GM18508 (cell line): ENCODE results near the gene SORCS2.
"Not testable (repeated sequence)": the region's sequence is repeated elsewhere in the genome, so short reads cannot be mapped to it uniquely, and the experiment has no call there.

Experiments
- ATAC-seq: cut with Tn5 transposase; IDR thresholded peaks from one replicate; pipeline ENCODE4 v1.9.1; 2021; ENCODE audit warnings: moderate number of reproducible peaks; ENCODE audit not compliant: insufficient read depth, unreplicated experiment

SORCS2 gene

DNA sequence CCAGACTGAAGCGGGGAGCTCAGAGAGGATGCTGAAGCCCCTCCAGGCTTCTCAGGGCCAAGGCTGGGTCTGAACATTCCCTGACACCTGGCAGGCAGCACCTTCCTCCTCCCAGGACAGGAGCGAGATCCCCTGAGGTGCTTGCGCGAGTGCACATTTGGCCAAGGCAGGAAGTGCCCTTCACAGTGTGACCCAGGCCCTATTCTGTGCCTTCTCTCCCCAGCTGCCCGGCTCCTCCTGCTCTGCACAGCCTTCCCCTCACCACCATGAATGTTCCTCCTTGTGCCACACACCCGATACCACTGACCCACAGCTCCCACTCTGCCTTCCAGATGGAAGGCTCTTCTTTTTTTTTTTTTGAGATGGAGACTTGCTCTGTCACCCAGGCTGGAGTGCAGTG, 259.5 kb downstream of the SORCS2 start:
- ATAC-seq, result no peak

DNA sequence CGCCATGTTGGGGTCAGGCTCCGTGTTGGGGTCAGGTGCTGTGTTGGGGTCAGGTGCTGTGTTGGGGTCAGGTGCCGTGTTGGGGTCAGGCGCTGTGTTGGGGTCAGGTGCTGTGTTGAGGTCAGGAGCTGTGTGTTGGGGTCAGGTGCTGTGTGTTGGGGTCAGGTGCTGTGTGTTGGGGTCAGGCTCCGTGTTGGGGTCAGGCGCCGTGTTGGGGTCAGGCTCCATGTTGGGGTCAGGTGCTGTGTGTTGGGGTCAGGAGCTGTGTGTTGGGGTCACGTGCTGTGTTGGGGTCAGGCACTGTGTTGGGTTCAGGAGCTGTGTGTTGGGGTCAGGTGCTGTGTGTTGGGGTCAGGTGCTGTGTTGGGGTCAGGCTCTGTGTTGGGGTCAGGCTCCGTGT, 260.5 kb downstream of the SORCS2 start:
- ATAC-seq, result not testable (repeated sequence)

DNA sequence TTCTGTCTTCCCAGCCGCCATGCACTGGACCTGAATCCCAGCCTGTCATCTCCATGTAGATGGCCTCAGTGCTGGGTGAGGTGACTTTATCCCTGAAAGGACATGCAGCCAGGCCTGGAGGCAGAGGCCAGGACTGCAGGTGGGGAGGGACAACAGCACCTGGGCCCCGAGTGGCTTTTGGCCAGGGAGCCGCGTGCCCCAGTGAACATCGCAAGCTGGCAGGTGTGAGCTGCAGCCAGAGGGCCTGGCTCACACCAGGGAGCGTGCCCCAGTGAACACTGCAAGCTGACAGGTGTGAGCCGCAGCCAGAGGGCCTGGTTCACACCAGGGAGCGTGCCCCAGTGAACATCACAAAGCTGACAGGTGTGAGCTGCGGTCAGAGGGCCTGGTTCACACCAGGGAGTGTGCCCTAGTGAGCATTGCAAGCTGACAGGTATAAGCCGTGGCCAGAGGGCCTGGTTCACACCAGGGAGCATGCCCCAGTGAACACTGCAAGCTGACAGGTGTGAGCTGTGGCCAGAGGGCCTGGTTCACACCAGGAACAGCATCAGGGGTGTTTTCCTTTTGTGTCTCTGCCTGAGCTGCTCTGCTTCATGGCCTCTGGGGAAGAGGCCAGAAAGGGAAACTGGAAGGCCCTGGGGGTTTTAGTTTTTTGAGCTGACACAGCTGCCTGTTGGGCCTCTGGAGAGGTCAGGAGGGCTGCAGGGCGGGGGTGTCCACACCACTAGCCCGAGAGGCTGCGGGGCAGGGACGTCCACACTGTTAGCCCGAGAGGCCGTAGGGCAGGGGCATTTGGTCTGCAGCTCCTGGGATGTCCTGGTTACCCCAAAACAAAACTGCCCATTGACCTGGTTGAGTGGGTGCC, 265.1 kb downstream of the SORCS2 start:
- ATAC-seq, result no peak

DNA sequence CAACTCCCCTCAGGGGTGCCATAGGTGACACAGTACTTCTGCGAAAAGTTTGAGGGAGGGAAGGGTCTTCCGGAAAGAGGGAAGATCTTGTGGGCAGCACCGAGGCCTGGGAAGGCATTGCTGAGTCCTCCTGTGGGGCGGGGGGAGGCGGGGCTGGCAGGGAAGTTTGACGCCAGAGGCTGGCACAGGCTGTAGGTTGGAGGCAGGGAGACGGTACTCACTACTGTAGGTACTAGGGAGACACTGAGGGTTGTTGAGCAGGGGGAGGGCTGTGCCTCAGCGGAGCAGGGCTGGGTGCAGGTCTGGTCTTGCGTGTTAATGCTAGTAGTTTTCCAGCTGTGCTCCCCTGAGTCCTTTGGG, 265.7 kb downstream of the SORCS2 start:
- ATAC-seq, result no peak

DNA sequence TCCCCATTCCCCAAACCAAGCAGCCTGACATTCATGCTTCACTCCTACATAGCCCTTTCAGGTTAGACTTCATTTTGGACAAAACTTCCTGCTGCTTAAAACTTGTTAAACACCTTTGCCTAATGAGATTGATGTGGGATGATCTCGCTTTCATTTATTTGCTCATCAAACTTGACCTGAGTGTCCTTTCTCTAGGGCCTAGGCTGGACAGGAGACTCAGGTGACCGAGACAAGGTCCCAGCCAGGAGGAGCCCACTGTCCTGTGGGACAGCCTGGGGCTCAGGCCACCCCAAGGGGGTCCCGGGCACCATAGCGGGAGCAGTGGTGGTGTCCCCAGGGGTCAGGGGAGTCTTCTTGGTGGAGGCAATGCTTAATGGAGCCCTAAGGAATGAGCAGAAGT, 266.1 kb downstream of the SORCS2 start:
- ATAC-seq, result no peak

DNA sequence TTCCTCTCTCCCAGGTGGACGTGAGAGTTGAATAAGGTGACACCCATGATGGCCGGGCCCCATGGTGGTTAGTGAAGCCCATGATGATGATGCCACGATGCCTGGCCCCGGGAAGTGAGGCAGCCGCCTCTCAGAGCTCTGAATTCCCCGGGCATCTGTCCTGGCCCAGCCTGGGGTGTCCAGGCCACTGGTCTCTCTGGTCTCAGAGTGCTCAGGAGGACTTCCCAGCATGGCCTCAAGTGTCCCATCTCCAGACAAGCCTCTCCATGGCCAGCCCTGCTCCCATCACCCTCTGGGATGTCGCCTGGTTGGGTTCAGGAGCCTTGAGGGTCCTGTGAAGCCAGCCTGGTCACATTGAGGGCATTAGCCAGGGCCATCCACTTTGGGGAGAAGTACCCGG, 267.1 kb downstream of the SORCS2 start:
- no peak for ATAC-seq

DNA sequence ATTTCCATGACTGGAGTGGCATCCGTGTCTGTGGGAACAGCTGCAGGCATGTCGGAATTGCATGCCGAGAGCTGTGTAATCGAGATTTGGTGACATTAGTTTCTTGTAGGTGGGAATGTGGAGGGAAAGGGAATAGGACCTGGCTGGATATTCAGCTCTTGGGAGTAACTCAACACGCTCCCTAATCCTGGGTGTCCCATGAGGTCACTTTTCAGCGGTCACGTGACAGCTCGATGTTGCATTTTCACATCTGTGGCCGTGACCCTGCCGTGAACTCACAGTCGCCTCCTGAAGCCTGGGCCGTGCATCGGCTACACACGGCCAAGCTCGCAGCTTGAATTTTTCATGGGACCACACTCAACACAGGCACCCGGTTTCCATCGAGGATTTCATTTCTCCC, 268.2 kb downstream of the SORCS2 start:
- no peak for ATAC-seq

DNA sequence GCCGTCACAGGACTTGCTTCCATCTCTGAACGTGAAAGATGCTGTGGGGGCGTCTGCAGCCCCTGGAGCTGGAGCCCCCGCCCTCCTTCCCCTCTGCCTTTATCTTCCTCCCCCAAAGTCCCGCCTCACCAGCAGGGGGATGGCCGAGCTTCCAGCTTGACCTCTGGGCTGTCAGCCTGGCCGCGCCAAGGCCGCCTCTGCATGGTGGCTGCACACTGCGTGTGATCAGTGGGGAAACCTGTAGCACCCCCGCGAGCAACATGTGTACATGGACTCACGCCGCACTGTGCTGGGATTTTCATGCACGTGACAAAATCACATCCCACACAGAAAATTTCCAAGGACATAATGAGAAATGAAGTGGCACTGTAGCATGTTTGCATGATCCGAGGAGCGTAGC, 268.9 kb downstream of the SORCS2 start:
- ATAC-seq, result no peak

DNA sequence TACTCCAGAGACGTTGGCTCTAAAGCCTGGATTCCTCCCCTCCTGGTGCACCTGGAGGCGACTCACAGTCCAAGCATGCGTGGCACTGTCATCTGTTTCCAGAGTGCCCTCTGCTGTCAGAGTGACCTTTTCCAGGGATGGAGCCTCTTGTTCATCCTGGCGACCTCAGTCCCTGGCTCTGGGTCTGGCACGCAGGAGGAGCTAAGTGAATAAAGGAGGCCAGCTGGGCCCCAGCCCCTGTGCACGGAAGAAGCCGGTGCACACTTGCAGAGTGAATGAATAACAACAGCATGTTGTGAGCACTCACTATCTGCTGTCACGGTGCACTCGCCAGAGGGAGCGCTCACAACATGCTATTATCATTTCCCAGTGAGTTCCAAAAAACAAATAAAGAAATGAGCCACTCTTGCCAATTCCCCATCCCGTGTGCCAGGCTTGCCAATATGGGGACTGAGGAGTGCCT, 270.2 kb downstream of the SORCS2 start:
- ATAC-seq, result no peak

DNA sequence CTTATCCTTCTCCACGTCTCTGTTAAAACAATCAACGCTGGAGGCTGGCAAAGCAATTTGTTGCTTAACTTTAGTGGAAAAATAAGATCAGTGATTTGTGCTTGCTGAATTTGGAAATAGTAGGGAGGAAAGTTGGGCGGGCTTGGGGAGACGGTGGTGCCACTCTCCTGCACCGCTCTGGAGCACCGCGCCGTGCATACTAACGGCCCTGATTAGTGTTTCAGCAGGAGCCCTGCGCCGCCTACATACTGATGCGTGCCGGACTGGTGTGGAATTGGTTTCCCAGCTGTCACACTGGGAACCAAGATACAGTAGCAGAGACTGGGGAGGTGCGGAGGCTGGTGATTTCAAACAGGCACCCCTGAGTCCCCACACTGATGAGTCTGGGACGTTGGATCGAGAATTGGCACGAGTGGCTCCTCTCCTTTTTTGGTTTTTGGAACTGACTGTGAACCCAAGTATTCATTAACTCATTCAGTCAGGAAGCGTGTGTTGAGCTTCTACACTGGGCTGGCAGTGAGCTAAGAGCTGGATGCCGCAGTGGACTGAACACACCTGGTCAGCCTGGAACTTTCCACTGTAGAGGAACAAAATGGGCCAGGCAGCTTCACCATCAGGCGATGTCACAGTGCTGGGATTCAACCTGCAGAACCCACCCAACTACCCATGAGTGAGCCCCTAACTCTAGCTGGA, 271.4 kb downstream of the SORCS2 start:
- no peak for ATAC-seq

DNA sequence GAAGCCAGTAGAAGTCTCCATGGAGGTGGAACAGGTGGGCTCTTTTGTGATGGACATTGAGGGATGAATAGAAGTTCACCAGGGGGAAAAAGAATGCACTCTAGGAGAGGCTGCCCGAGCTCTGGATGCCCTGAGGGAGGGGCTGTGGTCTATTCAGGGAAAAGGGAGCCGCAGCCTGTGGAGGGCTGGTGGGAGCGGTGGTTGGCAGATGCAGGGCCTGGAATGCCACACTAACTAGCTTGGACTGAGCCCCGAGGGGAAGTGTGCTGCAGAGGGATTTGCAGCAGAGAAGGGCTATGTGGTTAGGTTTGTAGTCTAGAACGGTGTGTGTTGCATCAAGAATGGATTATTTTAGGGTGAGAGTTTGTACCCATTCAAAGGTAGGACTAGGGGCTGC, 271.9 kb downstream of the SORCS2 start:
- ATAC-seq, result no peak

DNA sequence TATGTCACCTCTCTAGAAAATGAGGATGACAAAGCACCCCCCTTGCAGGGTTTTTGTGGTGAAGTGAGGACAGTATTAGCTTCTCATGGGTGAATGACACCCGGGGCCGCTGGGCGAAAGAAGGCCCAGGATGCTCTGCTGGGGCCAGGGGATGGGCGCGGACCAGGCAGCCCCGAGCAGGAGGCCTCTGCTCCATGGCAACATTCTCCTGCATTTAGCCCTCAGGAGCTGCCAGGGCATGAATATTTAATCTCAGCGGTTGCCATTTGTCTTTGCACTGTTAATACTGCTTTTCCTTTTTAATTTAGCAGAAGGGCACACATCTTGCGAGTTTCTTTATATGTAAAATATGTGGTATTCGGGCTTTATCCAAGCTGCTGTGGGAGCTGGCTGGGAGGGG, 272.7 kb downstream of the SORCS2 start:
- no peak for ATAC-seq

DNA sequence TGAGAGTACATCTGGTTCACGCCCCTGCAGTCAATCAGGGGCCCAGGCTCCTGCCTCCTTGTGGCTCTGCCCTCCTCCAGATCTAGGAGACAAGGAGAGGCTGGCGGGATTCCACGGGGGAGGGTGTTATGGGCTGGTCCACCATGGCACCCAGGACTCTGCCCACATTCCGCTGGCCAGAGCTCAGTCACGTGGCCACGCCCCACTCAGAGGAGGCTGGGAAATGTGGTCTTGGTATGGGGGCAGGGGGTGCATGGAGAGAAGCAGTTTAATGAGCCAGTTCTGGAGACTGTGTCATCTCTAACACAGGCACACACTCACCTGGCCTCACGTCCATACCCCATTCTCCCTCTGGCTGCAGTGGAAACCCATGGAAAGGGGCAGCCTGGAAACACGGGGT, 273.9 kb downstream of the SORCS2 start:
- ATAC-seq, result no peak

DNA sequence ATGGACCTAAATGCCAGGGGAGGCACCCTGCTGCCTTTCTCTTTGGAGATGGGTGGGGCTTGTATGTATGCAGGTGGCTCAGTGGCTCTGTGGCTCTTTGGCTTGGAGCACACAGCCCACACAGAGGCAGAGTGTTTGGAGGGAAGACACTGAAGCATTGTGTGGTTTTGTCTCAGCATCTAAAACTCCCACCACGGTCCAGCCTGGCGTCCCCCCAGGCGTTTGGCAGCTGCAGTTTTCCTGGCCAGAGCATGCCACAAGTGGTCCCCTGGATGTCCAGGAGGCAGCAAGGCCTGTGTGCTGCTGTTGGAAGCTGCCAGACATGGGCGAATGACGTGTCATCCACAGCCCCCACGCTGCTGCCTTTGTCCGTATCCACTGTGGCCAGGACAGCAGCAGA, 274.6 kb downstream of the SORCS2 start:
- ATAC-seq, result no peak

DNA sequence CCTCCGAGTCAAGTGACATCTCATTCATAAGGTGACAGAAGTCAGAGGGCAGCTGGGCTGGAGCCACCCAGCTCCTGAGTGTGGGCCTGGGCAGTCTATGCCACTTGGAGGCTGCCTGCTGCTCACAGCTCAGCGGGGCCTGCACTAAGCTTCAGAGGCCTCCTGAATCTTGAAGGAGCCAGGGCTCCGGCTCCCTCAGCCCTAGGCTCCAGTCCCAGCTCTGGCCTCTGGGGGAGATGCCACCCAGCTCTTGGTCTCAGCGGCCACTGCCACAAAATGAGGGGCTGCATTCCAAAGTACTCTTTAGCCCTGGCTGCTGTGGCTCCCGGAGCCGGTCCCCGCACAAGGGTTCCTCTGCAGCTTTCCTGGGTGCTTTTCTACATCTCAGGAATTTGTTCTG, 275.1 kb downstream of the SORCS2 start:
- no peak for ATAC-seq

DNA sequence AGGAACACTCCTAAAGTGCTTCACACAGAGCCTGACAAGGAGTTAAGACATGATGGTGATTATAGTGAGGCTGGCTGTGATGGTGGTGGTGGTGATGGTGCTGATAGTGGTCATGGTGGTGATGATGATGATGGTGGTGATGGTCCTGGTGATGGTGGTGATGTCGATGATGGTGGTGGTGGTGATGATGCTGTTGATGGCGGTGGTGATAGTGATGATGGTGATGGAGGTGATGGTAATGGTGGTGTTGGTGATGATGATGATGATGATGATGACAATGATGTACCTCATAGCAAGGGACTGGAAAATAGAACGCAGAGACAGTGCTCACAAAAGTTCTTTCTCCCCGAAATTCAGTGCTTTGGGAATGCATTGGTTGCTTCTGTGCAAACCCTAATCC, 276.7 kb downstream of the SORCS2 start:
- no peak for ATAC-seq

DNA sequence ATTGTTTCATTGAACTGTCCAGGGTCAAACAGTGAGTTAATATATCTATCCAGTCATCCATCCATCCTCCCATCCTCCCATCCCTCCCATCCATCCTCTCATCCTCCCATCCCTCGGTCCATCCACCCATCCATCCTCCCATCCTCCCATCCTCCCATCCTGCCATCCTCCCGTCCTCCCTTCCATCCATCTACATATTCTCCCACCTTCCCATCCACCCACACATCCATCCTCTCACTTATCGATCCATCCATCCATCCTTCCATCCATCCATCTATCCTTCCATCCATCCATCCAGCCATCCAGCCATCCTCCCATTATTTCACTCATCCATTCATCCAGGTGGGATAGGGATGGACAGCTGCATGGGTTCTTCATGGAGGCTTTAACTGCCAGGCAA, 277.8 kb downstream of the SORCS2 start:
- ATAC-seq, result no peak

DNA sequence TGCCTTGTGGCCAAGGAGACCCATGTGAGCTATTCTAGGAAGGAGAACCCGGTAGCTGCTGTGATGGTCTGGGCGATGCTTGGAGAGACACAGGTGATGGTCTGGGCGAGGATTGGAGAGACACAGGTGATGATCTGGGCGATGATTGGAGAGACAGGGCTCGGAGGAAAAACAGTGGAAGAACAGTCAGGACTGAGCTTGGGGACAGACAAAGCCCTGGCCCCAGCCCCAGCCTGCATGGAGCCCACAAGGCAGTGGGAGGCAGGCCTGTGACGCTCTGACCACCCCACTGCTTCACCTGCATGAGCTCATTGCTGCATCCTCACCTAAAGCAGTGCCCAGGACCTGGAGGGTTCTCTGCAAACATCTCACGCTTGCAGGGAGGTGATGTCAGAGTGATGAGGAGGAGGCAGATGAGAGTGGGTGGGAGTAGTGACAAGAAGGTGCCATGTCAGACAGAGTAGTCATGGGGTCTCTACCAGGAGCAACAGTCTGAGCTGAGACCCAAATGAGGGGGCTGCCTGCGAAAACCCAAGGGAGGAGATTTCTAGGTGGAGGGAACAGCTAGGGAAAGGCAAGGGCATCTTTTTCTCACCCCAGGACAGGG, 278.3 kb downstream of the SORCS2 start:
- ATAC-seq, result no peak

DNA sequence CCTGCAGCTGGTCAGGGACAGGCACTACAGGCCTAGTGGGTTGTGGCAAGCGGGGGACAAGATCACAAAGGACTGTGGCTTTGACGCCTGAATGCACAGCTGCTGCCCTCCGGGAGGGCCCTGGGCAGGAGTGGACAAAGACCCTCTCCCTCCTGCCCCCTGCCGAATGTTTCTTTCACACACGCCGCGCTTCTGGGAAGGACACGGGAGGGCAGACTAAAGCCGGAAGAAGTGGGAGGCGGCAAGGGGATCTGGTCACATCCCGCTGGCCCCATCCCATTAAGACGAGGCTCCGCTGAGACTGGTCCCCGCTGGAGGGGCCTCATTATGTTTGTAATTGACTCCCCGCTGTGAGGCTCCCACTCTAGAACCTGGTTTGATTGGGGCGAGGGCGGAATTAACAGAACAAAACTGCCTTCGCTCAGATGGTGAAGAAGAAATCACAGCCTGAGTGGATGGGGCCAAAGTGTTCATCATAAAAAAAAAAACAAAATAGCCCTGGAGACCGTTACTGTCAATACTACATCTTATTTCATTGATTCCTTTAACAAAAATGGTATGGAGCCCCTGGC, 280.2 kb downstream of the SORCS2 start:
- ATAC-seq, result no peak

DNA sequence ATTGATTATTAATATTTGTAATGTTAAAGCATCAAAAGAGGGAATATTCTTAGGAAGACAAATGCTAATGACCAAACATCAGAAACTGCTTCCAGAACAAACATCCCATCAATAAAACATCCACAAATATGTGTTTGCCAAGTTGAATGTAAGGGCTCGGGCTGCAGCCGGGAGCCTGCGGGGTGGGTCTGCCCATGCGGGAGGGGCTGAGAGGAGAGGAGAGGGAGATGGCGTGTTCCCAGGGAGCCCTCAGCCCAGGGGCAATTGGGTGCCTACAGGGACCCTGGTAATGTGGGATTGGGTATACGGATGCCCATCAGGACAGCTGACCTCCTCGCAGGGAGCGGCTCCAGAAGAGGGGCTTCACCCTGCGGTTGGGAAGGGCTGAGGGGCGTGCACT, 280.7 kb downstream of the SORCS2 start:
- ATAC-seq, result no peak

DNA sequence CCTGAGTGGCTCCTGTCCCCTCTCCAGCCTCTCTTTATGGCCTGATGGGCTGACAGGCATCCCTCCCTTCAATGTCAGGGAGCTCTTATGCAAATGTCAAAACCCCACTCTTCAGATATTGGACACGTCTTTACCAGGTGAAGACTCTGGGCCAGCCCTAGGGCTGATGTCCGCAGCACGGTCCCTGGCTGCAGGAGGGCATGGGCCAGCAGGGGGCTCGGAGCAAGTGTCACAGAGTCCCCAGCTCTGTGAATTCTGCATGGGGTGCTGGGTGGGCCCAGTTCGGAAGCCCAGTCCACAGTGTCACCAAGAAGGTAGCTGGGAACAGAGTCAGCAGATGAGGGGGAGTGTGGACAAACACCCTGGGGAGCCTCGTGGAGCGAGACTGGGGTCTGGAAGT, 282.0 kb downstream of the SORCS2 start:
- ATAC-seq, result no peak
